Activated effector memory CD4-positive, alpha-beta T cell treated with Interleukin-2 at 50 U/mL for 16 hours (primary cell): Measurements from ENCODE around the gene BPI.
"Not testable (repeated sequence)": the region's sequence is repeated elsewhere in the genome, so short reads cannot be mapped to it uniquely, and the experiment has no call there.

Experiments used
- DNase-seq: peaks from one replicate; pipeline ENCODE4 v3.0.0-alpha.2; 2020

BPI gene

DNA sequence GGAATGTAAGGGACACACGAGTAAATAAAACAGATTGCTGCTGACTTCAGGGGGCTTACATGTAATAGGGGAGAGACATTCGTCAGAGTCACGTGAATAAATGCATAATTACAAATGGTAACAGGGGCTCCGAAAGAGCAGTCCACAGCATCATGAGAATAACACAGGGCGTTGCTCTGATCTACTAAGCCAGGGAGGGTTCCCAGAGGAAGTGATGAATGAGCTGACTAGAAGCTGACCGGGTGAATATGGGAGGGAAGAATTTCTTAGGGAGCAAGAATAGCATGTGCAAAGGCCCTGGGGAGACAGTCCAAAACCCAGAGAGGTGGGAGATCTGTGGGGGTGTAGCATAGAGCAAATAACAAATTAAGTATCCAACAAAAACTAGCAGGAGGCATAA, 2.4 kb downstream of the BPI start:
- DNase-seq: no peak

DNA sequence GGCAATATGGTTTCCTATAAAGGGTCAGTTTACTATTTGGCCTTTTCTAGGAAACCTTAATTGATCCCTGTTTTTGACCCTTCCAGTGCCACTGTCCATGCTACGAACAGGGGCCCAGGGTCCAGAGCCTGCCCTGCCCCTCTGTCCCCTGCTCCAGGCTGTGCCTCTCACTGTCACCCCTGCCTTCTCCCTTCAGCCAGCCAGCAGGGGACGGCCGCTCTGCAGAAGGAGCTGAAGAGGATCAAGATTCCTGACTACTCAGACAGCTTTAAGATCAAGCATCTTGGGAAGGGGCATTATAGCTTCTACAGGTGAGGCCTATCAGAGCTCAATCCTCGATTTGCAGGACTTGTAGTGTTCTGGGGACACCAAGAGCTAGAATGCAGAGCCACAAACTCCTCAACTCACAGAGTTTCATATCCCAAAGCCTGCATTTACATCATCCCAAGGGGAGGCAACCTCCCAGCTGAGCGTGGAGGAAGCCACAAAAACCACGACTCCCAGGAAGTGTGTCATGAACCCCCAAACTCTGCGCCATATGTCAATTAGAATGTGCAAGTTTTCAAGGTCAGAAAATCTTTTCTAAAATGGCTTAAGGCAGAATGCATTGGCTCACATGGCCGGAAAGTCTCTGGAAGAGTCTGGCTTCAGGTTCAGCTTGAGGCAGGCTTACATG, 3.6 kb downstream of the BPI start:
- DNase-seq: no peak

DNA sequence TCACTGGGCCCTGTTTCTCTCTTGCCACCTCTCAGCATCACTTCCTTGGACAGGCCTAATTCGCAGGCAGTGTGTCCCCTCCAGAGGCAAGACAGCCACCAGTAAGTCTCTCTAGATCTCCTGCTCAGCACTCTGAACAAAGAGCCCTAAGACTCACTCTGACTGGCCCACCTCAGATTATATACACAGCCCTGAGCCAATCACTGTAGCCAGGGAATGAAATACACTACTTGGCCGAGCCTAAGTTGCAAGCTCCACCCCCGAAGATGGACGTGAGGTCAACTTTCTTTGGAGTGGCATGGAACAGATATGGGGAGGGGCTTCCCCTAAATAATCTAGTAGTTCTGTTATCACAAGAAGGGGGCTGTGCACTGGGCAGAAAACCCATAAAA, 4.1 kb downstream of the BPI start:
- no peak for DNase-seq

DNA sequence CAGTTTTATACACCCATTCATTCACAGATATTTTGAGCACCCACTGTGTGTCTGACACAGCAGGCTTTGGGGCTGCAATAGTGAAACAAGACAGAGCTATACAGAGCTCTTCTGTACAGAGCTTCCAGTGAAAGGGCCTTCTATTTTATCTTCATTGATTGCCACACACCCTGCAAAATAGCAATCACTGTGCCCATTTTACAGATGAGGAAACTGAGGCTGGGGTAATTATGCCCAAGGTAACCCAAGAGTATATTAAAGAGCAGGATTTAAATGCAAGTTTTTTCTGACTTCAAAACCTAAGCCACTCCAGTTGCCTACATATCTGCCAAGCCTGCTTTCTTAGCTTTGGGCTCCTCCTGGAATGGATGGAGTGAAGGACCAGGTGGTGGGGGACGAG, 4.5 kb downstream of the BPI start:
- DNase-seq: no peak

DNA sequence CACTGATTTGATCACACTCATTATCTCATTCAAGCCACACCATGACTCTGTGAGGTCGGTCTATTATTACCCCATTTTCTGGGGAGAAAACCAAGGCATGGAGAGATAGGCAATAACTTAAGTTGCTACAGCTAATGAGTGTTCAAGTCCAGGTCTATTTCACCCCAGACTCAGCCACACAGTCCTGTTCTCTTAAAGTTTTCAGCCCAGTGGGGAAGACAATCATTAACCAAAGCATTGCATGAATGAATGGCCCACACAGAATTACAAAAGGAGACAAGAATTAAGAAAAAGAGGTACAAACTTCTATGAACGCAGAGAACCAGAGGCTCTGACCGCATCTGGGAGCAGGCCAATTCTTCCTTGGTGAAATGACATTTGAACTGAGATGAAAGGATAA, 7.1 kb downstream of the BPI start:
- no peak for DNase-seq

DNA sequence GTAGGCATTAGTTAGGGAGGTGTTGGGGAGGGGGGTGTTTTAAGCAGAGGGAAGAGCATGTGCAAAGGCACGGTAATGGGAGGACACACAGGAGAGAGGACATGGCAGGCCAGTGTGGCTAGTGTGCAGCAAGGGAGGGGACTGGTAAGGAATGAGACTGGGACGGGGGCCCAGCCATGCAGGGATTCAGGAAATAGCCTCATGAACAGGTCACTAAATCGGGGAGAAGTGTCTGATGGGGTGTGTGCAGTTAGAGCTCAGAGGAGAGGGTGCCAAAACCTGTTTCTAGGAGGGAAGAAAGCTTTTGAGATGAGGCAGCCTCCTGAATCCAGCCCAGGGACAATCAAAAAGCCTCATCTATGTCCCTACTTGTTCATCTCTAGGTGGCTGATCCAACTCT, 7.5 kb downstream of the BPI start:
- no peak for DNase-seq

DNA sequence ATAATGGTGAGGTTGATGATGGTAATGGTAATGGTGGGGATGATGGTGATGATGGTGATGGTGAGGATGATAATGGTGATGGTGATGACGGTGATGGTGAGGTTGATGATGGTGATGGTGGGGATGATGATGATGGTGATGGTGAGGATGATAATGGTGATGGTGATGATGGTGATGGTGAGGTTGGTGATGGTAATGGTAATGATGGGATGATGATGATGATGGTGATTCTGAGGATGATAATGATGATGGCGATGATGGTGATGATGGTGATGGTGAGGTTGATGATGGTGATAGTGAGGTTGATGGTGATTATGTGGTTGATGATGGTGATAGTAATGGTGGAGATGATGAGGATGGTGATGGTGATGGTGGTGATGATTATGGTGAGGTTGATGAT, 9.7 kb downstream of the BPI start:
- no peak for DNase-seq

DNA sequence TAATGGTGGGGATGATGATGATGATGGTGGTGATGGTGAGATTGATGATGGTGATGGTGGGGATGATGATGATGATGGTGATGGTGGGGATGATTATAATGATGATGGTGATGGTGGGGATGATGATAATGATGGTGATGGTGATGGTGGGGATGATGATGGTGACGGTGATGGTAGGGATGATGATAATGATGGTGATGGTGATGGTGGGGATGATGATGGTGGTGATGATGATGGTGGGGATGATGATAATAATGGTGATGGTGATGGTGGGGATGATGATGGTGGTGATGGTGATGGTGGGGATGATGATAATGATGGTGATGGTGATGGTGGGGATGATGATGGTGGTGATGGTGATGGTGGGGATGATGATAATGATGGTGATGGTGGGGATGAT, 10.4 kb downstream of the BPI start:
- not testable (repeated sequence) for DNase-seq

DNA sequence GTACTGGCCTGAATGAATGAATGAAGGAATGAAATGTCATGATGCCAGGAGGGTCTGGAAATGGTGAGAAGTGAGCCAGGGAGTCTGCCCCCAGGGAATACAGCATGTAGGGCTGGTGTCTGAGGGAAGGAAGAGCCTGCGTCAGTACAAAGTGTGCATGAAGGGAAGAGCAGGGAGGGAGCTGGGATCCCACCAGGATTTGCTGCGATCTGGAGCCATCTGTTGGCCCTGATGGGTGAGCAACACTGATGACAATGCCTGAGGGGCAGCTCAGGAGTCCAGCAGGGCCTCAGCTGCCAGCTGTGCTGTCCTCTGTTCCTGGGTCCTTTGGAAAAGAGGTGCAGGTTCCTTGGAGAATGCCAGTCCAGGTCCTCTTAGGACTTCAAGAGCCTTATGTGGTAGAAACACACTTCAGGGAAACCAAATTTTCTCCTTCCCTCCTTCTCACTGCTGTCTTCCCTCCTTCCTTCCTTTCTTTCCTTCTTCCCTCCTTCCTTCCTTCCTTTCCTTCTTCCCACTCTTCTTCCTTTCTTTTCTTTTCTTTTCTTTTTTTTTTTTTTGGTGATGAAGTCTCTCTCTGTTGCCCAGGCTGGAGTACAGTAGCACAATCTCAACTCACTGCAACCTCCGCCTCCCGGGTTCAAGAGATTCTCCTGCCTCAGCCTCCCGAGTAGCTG, 11.5 kb downstream of the BPI start:
- no peak for DNase-seq

DNA sequence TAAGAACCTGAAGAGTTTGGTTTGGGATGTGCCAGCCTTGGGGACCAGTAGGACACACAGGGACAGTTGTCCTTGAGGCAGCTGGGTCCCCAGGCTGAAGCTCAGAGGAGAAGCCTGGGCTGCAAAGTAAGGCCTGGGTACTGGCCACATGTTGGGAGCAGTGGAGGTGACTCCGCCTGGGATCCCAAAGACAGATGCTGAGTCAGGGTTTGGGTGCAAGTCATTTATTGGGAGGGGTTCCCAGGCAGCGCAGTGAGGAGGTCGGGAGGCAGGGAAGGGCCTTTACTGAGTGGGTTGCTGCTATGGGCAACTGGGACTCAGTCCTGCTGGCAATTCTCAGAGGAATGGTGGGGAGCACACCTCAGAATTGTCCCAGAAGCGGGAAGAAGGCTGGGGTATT, 12.4 kb downstream of the BPI start:
- DNase-seq: no peak

DNA sequence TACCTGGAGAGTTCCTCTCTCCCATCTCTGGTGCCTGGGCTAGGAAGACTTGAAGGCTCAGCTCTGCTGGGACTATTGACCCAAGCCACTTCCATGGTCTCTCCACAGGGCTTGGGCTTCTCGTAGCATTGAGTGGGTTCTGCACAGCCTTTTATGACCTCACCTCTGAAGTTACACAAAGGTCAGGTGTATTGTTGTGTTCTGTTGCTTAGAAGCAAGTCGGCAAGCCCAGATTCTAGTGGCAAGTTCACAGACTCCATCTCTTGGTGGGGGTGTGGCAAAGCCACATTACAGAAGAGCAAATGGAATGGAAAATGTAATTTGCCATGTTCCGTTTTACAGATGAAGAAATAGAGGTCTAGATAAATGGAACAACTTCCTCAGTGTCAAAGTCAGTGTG, 13.5 kb downstream of the BPI start:
- no peak for DNase-seq

DNA sequence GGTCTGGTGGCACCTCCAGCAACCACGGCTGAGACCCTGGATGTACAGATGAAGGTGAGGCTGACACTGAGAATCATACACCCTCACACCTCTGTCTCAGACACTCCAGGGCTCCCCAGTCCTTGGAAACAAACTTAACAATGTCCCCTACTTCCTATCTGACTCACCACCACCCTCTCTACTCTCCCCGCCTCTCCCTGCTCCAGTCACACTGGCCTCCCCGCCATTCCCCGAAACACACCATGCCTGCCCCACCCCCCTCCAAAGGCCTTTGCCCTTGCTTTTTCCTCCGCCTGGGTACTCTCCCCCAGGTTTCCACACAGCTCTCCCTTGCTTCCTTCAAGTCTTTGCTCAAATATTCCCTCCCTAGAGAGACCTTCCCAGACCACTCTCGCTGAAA, 16.3 kb downstream of the BPI start:
- no peak for DNase-seq

DNA sequence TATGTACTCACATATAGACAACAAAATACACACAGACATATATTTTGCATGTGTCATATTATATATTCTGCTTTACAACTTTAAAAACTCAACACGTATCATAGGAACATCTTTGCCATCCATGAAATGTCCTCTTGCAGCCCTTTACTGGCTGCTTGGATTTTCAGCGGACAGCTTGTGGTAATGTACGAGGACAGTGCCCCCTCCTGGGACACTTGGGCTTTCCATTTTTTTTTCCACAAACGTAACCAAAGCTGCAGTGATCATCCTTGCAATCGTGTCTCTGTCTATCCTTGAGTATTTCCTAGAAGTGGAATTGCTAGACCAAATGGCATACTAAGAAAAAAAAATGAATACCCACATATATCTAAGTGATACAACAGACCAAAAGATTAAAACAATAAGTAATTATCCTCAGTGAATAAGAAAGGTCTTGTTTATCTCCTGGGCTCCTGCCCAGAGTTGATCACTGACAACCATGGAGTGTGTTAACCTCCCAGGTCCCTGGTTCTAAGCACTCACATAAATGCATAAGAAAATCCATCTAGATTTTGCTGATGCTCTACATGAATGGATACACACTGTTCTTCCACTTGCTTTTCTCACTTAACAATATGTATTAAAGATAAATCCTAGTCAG, 18.1 kb downstream of the BPI start:
- DNase-seq: no peak

DNA sequence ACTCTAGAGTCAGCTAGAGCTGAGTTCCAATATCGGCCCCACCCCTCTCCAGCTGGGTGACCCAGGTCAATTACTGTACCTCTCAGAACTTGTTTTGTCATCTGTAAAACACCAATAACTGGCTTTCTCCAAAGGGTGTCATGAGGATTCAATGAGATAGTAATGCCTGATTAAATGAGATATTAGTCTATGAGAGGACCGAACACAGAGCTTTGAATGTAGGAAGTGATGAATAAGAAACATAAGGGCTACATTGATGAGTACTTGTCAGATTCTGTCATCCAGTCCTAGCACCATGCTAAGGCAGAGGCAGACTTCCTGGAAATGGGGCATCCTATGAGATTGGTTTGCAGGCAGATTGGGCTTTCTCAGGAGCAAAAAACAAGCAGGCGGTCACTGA, 20.2 kb downstream of the BPI start:
- DNase-seq: no peak

DNA sequence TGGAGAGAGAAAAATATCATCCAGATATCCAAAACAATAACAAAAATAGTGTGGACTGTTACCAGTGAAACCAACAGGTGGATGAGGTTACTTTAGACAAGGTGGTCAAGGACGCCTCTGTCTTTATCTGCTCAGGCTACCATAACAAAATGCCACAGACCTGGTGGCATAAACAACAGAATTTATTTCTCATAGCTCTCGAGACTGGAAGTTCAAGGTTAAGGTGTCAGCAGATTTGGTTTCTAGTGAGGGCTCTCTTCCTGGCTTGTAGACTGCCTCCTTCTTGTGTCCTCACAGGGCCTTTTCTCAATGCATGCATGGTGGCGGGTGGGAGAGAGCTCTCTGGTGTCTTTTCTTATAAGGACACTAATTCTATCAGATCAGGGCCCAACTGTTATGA, 21.2 kb downstream of the BPI start:
- DNase-seq: no peak

DNA sequence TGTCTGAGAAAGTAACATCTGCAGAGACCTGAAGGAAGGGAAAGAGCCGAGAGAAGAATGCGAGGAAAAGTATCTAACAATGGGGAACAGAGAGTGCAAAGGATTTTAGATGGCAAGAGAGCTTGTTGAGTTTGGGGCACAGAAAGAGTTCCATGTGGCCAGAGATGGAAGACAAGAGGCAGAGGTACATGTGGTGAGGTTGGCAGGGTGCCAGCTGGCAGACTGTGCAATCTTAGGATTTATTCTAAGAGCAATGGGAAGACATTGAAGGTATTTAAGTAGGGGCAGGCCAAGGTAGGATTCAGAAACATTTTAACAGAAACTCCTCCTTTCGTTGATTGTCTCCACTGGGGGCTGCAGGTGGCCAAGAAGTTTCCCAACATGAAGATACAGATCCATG, 21.9 kb downstream of the BPI start:
- DNase-seq: no peak

DNA sequence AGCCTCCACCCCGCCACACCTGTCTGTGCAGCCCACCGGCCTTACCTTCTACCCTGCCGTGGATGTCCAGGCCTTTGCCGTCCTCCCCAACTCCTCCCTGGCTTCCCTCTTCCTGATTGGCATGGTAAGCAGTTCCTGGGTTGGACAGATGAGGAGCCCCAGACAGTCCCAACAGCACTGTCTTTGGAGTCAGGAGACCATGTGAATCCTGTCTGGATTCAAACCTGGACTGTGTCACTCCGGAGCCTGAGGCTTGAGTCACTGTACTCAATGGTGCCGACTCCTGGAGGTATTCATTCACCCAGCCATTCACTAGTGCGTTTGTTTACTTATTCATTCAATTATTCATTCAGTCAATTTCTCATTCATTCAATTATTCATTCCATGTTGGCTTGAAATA, 22.4 kb downstream of the BPI start:
- no peak for DNase-seq

DNA sequence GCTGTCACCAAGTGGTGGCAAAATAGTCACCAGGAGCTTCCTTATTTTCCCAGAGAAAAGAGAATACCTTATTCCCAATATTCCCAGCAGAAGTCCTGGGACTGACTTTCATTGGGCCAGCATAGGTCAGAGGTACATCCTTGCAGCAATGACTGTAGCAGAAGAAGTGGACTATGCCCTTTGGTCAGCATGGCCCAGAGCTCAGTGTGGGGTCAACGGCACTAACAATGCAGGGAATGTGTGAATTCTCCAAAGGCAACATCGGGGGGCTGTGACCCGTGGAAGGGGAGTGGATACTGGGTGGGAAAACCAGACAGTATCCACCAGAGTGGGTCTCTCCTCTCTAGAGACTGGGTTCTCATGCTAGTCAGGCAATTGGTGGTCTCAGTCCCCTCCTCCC, 26.7 kb downstream of the BPI start:
- DNase-seq: no peak

DNA sequence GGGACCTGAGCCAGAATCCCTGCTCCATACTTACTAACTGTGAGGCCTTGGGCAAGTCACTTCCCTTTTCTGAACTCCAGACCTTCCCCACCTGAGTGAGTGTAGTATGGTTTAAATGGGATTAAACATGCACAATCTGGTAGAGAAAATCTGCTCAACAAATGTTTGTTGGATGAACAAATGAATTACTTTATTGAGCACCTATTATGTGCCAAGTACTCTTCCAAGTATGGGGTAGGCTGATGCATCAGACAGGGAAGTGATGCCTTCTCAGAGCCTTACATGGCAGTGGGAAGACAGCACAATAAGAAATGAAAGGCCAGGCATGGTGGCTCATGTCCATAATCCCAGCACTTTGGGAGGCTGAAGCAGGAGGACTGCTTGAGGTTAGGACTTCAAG, 27.3 kb downstream of the BPI start:
- DNase-seq: no peak

DNA sequence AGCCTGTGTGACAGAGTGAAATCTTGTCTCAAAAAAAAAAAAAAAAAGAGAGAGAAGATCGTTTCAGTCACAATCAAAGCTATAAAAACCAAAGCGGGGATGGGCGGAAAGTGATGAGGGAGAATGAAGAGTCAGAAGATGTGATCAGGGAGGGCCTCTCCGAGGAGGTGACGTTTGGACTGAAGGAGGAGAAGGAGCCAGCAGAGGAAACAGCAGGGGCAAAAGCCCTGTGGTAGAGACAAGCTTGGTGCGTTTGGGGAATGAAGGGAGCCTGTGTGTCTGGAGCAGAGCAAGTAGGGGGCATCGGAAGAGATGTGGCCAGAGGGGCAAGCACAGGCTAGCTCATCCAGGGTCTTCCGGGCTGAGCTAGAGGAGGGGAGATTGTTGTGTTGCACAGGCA, 27.9 kb downstream of the BPI start:
- no peak for DNase-seq

DNA sequence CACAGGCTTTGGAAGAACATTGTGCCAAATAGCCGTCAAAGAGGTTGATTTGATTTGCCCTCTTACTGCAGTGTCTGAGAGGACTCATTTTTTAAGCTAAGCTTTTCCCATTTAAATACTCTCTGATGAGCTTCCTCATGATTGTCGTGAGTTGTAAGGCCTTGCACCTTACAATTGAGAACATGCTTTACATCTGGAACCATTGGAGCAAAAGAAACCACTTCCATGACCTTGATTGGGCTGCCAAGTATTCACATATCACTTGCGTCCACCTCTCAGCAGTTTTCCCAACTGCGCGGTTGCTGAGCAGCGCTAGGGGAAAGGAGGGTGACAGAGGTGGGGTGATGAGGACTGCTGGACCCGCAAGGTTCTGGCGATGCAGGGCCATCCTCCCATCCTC, 30.1 kb downstream of the BPI start:
- no peak for DNase-seq

DNA sequence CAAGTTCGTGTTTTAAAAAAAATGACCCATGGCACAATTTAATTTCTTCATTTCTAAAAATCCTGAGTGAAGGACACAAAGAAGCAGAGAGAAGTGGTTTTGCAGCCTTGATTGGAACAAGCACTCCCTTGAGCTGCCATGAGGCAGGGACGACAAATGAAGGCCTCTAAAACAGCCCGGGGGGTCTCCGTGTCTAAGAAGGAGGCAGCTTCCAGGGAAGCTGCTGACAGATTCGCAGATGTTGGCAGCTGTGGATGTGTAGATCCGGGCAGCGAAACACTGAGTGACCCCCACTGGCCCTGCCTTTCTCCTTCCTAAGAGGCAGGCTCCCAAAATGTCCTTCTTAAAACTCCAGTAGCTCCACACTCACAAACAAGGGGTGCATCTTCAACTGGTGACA, 32.8 kb downstream of the BPI start:
- DNase-seq: no peak

DNA sequence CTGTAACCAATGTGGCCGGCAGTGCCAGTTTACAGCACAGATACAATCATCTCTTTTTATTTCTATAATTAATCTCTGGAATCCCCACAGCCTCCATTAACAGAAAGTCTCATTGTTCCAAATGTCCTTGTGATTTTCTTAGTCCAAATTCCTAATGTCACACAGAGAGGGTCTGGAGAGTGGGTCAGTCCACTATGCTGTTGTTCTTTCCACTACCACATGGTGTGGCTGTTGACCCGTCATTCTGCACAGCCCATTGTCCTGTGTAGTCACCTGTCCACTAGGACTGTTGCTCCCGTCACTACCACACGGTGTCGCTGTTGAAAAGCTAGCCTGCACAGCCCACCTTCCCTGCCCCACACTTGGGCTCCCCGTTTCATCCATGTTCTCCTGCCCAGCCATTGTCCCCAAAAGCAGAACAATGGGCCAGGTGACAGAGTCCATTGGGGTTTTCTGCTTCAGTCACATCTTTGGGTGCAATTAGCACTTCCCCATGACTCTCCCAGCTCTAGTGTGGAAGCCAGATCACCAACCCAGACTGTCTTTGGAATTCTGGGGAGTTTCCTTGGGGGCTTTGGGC, 33.7 kb downstream of the BPI start:
- DNase-seq: no peak

DNA sequence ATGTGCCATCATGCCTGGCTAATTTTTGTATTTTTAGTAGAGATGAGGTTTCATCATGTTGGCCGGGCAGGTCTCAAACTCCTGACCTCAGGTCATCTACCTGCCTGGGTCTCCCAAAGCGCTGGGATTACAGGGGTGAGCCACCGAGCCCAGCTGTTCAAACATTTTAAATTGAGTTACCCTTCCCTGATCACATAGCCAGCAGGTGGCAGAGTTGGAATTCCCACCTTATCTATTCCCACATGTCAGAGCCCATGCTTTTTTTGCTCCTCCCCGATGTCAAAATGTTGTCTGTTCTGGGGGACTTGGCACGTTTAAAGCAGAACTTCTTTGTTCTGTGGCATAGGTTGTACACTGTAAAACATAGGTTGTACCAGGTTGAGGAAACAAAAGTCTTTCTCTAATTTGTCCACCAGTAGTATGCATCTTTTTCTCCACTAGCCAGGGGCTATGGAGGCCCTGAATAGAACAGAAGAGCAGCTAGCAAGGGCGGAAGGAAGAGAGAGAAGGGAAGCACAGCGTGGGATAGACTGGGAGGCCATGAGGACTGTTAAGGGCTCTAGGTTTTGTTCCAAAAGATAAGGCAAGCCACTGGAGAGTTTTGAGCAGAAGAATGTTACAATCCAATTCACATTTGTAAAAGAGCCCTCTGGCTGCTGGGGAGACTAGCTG, 35.0 kb downstream of the BPI start:
- DNase-seq: no peak
